OCI-LY7 (cell line): ENCODE measurements around the gene FAM163B. TPM values are rescaled to one million over a fixed set of nuclear protein-coding genes. Genes with fewer than 3 reads are reported as not detected.

ENCODE experiments used
- BruUV-seq: library from RNA; stranded (reverse); fragments of 400-500 nt; replicated peaks from 2 replicates; lab custom pipeline; 2021; lab: Mats Ljungman, UMichigan
- CTCF ChIA-PET: fragments of 300-600 bp; sonication (Branson Sonifier 250); formaldehyde crosslinking; loops from one replicate; lab custom pipeline; 2022; ENCODE audit warnings: antibody characterized with exemption; ENCODE audit not compliant: unreplicated experiment; lab: Charles Lee
- POLR2A ChIA-PET: fragments of 300-600 bp; sonication (Branson Sonifier 250); formaldehyde crosslinking; loops from one replicate; lab custom pipeline; 2022; ENCODE audit warnings: antibody characterized with exemption; lab: Charles Lee
- DNase-seq: peaks from one replicate; pipeline ENCODE4 v3.0.0-alpha.2; 2015; ENCODE audit warnings: low spot score
- H2AFZ ChIP-seq: fragments of 200-600 bp; sonication (generic), shearing (Covaris generic); 2 replicates; pipeline ENCODE4 v1.6.1; 2014; ENCODE audit warnings: mild to moderate bottlenecking, antibody characterized with exemption, low read length, moderate library complexity
- H3K27ac ChIP-seq: fragments of 200-600 bp; sonication (generic); 2 replicates; pipeline ENCODE4 v1.5.1; 2014; ENCODE audit warnings: mixed run types, low read depth, mild to moderate bottlenecking, moderate library complexity, low read length, inconsistent platforms; ENCODE audit not compliant: poor library complexity, severe bottlenecking
- H3K36me3 ChIP-seq: fragments of 200-600 bp; sonication (generic); 2 replicates; pipeline ENCODE4 v1.6.1; 2014; ENCODE audit warnings: mild to moderate bottlenecking, antibody characterized with exemption, low read length, moderate library complexity, mixed read lengths; ENCODE audit not compliant: insufficient read depth
- H3K4me1 ChIP-seq: fragments of 200-600 bp; sonication (generic); 2 replicates; pipeline ENCODE4 v1.5.1; 2014; ENCODE audit warnings: mild to moderate bottlenecking, low read length; ENCODE audit not compliant: insufficient read depth, poor library complexity, severe bottlenecking
- H3K4me2 ChIP-seq: fragments of 200-600 bp; sonication (generic); 2 replicates; pipeline ENCODE4 v1.6.1; 2014; ENCODE audit warnings: mild to moderate bottlenecking, low read length
- H3K4me3 ChIP-seq: fragments of 200-600 bp; sonication (generic); 2 replicates; pipeline ENCODE4 v1.5.1; 2014; ENCODE audit warnings: mild to moderate bottlenecking, low read depth, low read length; ENCODE audit not compliant: poor library complexity, severe bottlenecking
- H3K79me2 ChIP-seq: fragments of 200-600 bp; sonication (generic); 2 replicates; pipeline ENCODE4 v1.6.1; 2016; ENCODE audit warnings: low read depth, mild to moderate bottlenecking, low read length, moderate library complexity, mixed read lengths; ENCODE audit not compliant: insufficient read depth
- H3K9me2 ChIP-seq: fragments of 200-600 bp; sonication (generic); 2 replicates; pipeline ENCODE4 v1.6.1; 2016; ENCODE audit warnings: mild to moderate bottlenecking, low read length, mixed read lengths; ENCODE audit not compliant: insufficient read depth
- H3K9me3 ChIP-seq: fragments of 200-600 bp; sonication (generic); 2 replicates; pipeline ENCODE4 v1.6.1; 2014; ENCODE audit warnings: mild to moderate bottlenecking, mixed run types, low read length, mixed read lengths
- H4K20me1 ChIP-seq: fragments of 200-600 bp; sonication (generic); 2 replicates; pipeline ENCODE4 v1.6.1; 2014; ENCODE audit warnings: mild to moderate bottlenecking, antibody characterized with exemption, low read length, moderate library complexity, mixed read lengths; ENCODE audit not compliant: insufficient read depth
- CTCF ChIP-seq: fragments of 200-600 bp; sonication (generic); conservative IDR thresholded peaks from 2 replicates; pipeline ENCODE4 v1.5.1; 2014; ENCODE audit warnings: mild to moderate bottlenecking, antibody characterized with exemption, low read length, moderate library complexity, mixed read lengths
- EZH2phosphoT487 ChIP-seq: fragments of 200-600 bp; sonication (generic); IDR thresholded peaks from 2 replicates; pipeline ENCODE4 v1.6.1; 2018; ENCODE audit warnings: low read depth, borderline replicate concordance, mild to moderate bottlenecking, mixed run types, antibody characterized with exemption, low read length, moderate library complexity, mixed read lengths
- intact Hi-C: fragments of 100-400 bp; cut with micrococcal nuclease; formaldehyde crosslinking; loops from one replicate; pipeline ENCODE4 v1.10.0; 2022; ENCODE audit not compliant: unreplicated experiment
- total RNA-seq, 2 experiments: library from RNA; depleted of rRNA in 1 of 2; stranded (reverse); fragments of >200 nt in 1 of 2; shearing (Covaris generic) in 1 of 2; gene quantifications; 2 replicates each; pipeline ENCODE4 v1.2.3, GENCODE V29; 2014 to 2022

Gene FAM163B
- total RNA-seq, 2 experiments from 2014 or later, result 2.6 to 7.8 TPM

- TF ChIP-seq CTCF (no peak), EZH2phosphoT487 (no peak)
- Histone ChIP-seq H3K36me3 (no peaks in the 10 kb centered on the region), H3K27ac (no peak overlapping the region), H2AFZ (no peak overlapping the region), H4K20me1 (no peaks in the 10 kb centered on the region), H3K79me2 (no peaks in the 10 kb centered on the region), H3K4me1 (peaks cover 32% of the 10 kb centered on the region), H3K4me2 (no peak overlapping the region), H3K9me3 (no peaks in the 10 kb centered on the region), H3K9me2 (no peaks in the 10 kb centered on the region), H3K4me3 (no peak overlapping the region)
- CTCF ChIA-PET, result no interaction called here
- POLR2A ChIA-PET, result no interaction called here
- no peak for DNase-seq
- intact Hi-C loops, result no loop called here
- BruUV-seq, result no TSS peak
Measured at GRCh38 chr9:133575186-133576030, 33.8 kb downstream of the FAM163B start.

GRCh38 chr9:133574771-133575170 lies 34.4 kb downstream of the FAM163B start:
- CTCF ChIA-PET, result no interaction called here
- intact Hi-C loops, result no loop called here
- POLR2A ChIA-PET, result no interaction called here

More at GRCh38 chr9:133574771-133575170, 34.4 kb downstream of the FAM163B start:
- H3K9me3 ChIP-seq, result no peaks in the 10 kb centered on the region
- H3K4me1 ChIP-seq, result peaks cover 26% of the 10 kb centered on the region
- no peak for TF ChIP-seq CTCF
- TF ChIP-seq EZH2phosphoT487, result no peak
- no peak overlapping the region for H3K4me3 ChIP-seq
- no peaks in the 10 kb centered on the region for H3K79me2 ChIP-seq
- DNase-seq, result no peak
- no peaks in the 10 kb centered on the region for H3K36me3 ChIP-seq
- no peaks in the 10 kb centered on the region for H3K9me2 ChIP-seq
- H2AFZ ChIP-seq, result no peak overlapping the region
- no peaks in the 10 kb centered on the region for H4K20me1 ChIP-seq
- no peak overlapping the region for H3K27ac ChIP-seq
- BruUV-seq, result no TSS peak
- no peak overlapping the region for H3K4me2 ChIP-seq
